T-helper 17 cell (primary cell): ENCODE data around the gene FANCE. TPM values are rescaled to one million over a fixed set of nuclear protein-coding genes. Genes with fewer than 3 reads are reported as not detected.

Source experiments
- ATAC-seq: fragments of 150-1000 bp; cut with Tn5 transposase; 2 replicates; pipeline ENCODE4 v1.10.0; 2021; ENCODE audit warnings: mild to moderate bottlenecking, moderate library complexity
- DNase-seq, 3 donors: peaks; one replicate each; pipeline versions ENCODE4 v3.0.0 to v3.0.0-alpha.2; 2020 to 2021
- H3K9me3 ChIP-seq: one replicate; pipeline ENCODE4 v1.7.0; 2013; ENCODE audit warnings: low read length, mild to moderate bottlenecking; ENCODE audit not compliant: control insufficient read depth, poor library complexity, severe bottlenecking
- H3K27ac Mint-ChIP-seq: one replicate; pipeline ENCODE4 v1.8.0; 2022; ENCODE audit warnings: mild to moderate bottlenecking, moderate library complexity, mixed read lengths
- H3K27me3 Mint-ChIP-seq: one replicate; pipeline ENCODE4 v1.8.0; 2022; ENCODE audit warnings: mixed read lengths
- H3K36me3 Mint-ChIP-seq: one replicate; pipeline ENCODE4 v1.8.0; 2022; ENCODE audit warnings: low read depth, mixed read lengths
- H3K4me1 Mint-ChIP-seq: one replicate; pipeline ENCODE4 v1.8.0; 2022; ENCODE audit warnings: mild to moderate bottlenecking, mixed read lengths
- H3K4me3 Mint-ChIP-seq: one replicate; pipeline ENCODE4 v1.8.0; 2022; ENCODE audit warnings: mild to moderate bottlenecking, moderate library complexity, mixed read lengths
- total RNA-seq, 4 donors: library from RNA in 2 of 4; stranded (reverse) in 2 of 4; gene quantifications; one replicate each; pipeline ENCODE4 v1.2.3 and lab custom pipeline; 2022 to 2026

Gene FANCE
- total RNA-seq, 2 donors from 2014 or later = 3.7 to 4.5 TPM

- H3K27ac Mint-ChIP-seq = peak overlapping the region; percentile 29
- DNase-seq (no peak), ATAC-seq (no peak)
- H3K36me3 Mint-ChIP-seq = no peaks in the 10 kb centered on the region
- no peaks in the 10 kb centered on the region for H3K27me3 Mint-ChIP-seq
- no peaks in the 10 kb centered on the region for H3K9me3 ChIP-seq
- H3K4me3 Mint-ChIP-seq = no peak overlapping the region
- H3K4me1 Mint-ChIP-seq = no peaks in the 10 kb centered on the region
Measured at GRCh38 chr6:35439308-35439707, 12.8 kb upstream of the FANCE start.

- H3K27me3 Mint-ChIP-seq = no peaks in the 10 kb centered on the region
- H3K27ac Mint-ChIP-seq = no peak overlapping the region
- ATAC-seq (no peak), DNase-seq (no peak)
- H3K4me1 Mint-ChIP-seq = peaks cover 5% of the 10 kb centered on the region
- no peaks in the 10 kb centered on the region for H3K9me3 ChIP-seq
- no peaks in the 10 kb centered on the region for H3K36me3 Mint-ChIP-seq
- H3K4me3 Mint-ChIP-seq = no peak overlapping the region
Measured at GRCh38 chr6:35441205-35441604, 10.9 kb upstream of the FANCE start.

GRCh38 chr6:35441642-35442041, 10.5 kb upstream of the FANCE start:
- Mint-ChIP-seq H3K4me3 (no peak overlapping the region), H3K27me3 (no peaks in the 10 kb centered on the region), H3K36me3 (no peaks in the 10 kb centered on the region), H3K4me1 (peaks cover 5% of the 10 kb centered on the region), H3K27ac (no peak overlapping the region)
- no peaks in the 10 kb centered on the region for H3K9me3 ChIP-seq
- DNase-seq (no peak), ATAC-seq (no peak)

- DNase-seq = no peak
- H3K27me3 Mint-ChIP-seq = no peaks in the 10 kb centered on the region
- H3K36me3 Mint-ChIP-seq = no peaks in the 10 kb centered on the region
- H3K4me1 Mint-ChIP-seq = peaks cover 5% of the 10 kb centered on the region
- no peaks in the 10 kb centered on the region for H3K9me3 ChIP-seq
- H3K27ac Mint-ChIP-seq = no peak overlapping the region
- no peak overlapping the region for H3K4me3 Mint-ChIP-seq
- ATAC-seq = no peak
Measured at GRCh38 chr6:35442693-35443092, 9.4 kb upstream of the FANCE start.

GRCh38 chr6:35443341-35444030, 8.7 kb upstream of the FANCE start:
- H3K4me3 Mint-ChIP-seq = no peak overlapping the region

GRCh38 chr6:35445691-35446090, 6.4 kb upstream of the FANCE start:
- ATAC-seq (no peak), DNase-seq (no peak)
- peak overlapping the region; percentile 43 for H3K27ac Mint-ChIP-seq
- no peak overlapping the region for H3K4me3 Mint-ChIP-seq
- H3K4me1 Mint-ChIP-seq = peaks cover 11% of the 10 kb centered on the region
- no peaks in the 10 kb centered on the region for H3K9me3 ChIP-seq
- H3K36me3 Mint-ChIP-seq = no peaks in the 10 kb centered on the region
- H3K27me3 Mint-ChIP-seq = no peaks in the 10 kb centered on the region

More at GRCh38 chr6:35443341-35444030, 8.7 kb upstream of the FANCE start:
- DNase-seq (no peak), ATAC-seq (no peak)
- Mint-ChIP-seq H3K27ac (no peak overlapping the region), H3K4me1 (peaks cover 5% of the 10 kb centered on the region), H3K27me3 (no peaks in the 10 kb centered on the region), H3K36me3 (no peaks in the 10 kb centered on the region)
- no peaks in the 10 kb centered on the region for H3K9me3 ChIP-seq

- Mint-ChIP-seq H3K27ac (no peak overlapping the region), H3K4me1 (peaks cover 21% of the 10 kb centered on the region), H3K4me3 (no peak overlapping the region), H3K36me3 (no peaks in the 10 kb centered on the region), H3K27me3 (no peaks in the 10 kb centered on the region)
- DNase-seq = no peak
- H3K9me3 ChIP-seq = no peaks in the 10 kb centered on the region
- no peak for ATAC-seq
Measured at GRCh38 chr6:35448191-35448590, 3.9 kb upstream of the FANCE start.

- Mint-ChIP-seq H3K27ac (no peak overlapping the region), H3K4me1 (peaks cover 26% of the 10 kb centered on the region), H3K36me3 (no peaks in the 10 kb centered on the region), H3K4me3 (no peak overlapping the region), H3K27me3 (no peaks in the 10 kb centered on the region)
- ATAC-seq = peak; percentile 73
- H3K9me3 ChIP-seq = no peaks in the 10 kb centered on the region
- DNase-seq = peak in 1 of 3 donors; percentile 15
Measured at GRCh38 chr6:35449287-35449881, 2.8 kb upstream of the FANCE start.

- DNase-seq (no peak), ATAC-seq (no peak)
- peak overlapping the region; percentile 84 for H3K4me3 Mint-ChIP-seq
- peaks cover 29% of the 10 kb centered on the region for H3K4me1 Mint-ChIP-seq
- peaks cover 6% of the 10 kb centered on the region for H3K36me3 Mint-ChIP-seq
- peak overlapping the region; percentile 54 for H3K27ac Mint-ChIP-seq
- H3K9me3 ChIP-seq = no peaks in the 10 kb centered on the region
- H3K27me3 Mint-ChIP-seq = no peaks in the 10 kb centered on the region
Measured at GRCh38 chr6:35451354-35452182, 570 bp upstream of the FANCE start.

- peaks cover 29% of the 10 kb centered on the region for H3K4me1 Mint-ChIP-seq
- H3K4me3 Mint-ChIP-seq = peak overlapping the region; percentile 84
Measured at GRCh38 chr6:35453236-35453635, 1.1 kb downstream of the FANCE start.

GRCh38 chr6:35454391-35455110, 2.4 kb downstream of the FANCE start:
- H3K4me3 Mint-ChIP-seq = no peak overlapping the region
- peaks cover 10% of the 10 kb centered on the region for H3K36me3 Mint-ChIP-seq
- H3K4me1 Mint-ChIP-seq = peaks cover 26% of the 10 kb centered on the region
- H3K27me3 Mint-ChIP-seq = no peaks in the 10 kb centered on the region
- peak overlapping the region; percentile 62 for H3K27ac Mint-ChIP-seq
- no peak for ATAC-seq
- no peaks in the 10 kb centered on the region for H3K9me3 ChIP-seq
- no peak for DNase-seq

More at GRCh38 chr6:35453236-35453635, 1.1 kb downstream of the FANCE start:
- H3K9me3 ChIP-seq = no peaks in the 10 kb centered on the region
- H3K36me3 Mint-ChIP-seq = peaks cover 6% of the 10 kb centered on the region
- ATAC-seq = no peak
- no peak overlapping the region for H3K27ac Mint-ChIP-seq
- no peaks in the 10 kb centered on the region for H3K27me3 Mint-ChIP-seq
- DNase-seq = no peak

GRCh38 chr6:35457907-35458306, 5.8 kb downstream of the FANCE start:
- ATAC-seq (no peak), DNase-seq (no peak)
- H3K27me3 Mint-ChIP-seq = no peaks in the 10 kb centered on the region
- H3K27ac Mint-ChIP-seq = peak overlapping the region; percentile 70
- no peaks in the 10 kb centered on the region for H3K9me3 ChIP-seq
- H3K36me3 Mint-ChIP-seq = peaks cover 13% of the 10 kb centered on the region
- no peak overlapping the region for H3K4me3 Mint-ChIP-seq
- H3K4me1 Mint-ChIP-seq = peaks cover 15% of the 10 kb centered on the region

GRCh38 chr6:35461270-35461669, 9.1 kb downstream of the FANCE start:
- Mint-ChIP-seq H3K36me3 (peaks cover 12% of the 10 kb centered on the region), H3K27me3 (no peaks in the 10 kb centered on the region), H3K27ac (no peak overlapping the region), H3K4me1 (peaks cover 3% of the 10 kb centered on the region), H3K4me3 (no peak overlapping the region)
- no peaks in the 10 kb centered on the region for H3K9me3 ChIP-seq
- DNase-seq = no peak
- no peak for ATAC-seq
